ENCODE results near the gene DLGAP1.

DLGAP1 gene

GRCh38 chr18:3857544-3857943 is 597.6 kb downstream of the DLGAP1 start:
- no peaks in the 10 kb centered on the region for H3K36me3 ChIP-seq (replicated peaks in 1 of 2; ENCODE audit: control insufficient read depth in 2 of 2, insufficient read depth in 2 of 2, low read length in 2 of 2)
- no peak overlapping the region for H3K4ac ChIP-seq (ENCODE audit: low read length)
- no peaks in the 10 kb centered on the region for H3K4me1 ChIP-seq (ENCODE audit: control insufficient read depth in 2 of 2, insufficient read depth in 1 of 2, low read depth in 1 of 2, low read length in 2 of 2)
- no peak overlapping the region for H2BK120ac ChIP-seq (ENCODE audit: low read depth, low read length)
- no peak overlapping the region for H4K91ac ChIP-seq (ENCODE audit: low read depth, low read length, poor library complexity)
- no peak for DNase-seq (ENCODE audit: low spot score)
- no peaks in the 10 kb centered on the region for H3K27me3 ChIP-seq (ENCODE audit: control insufficient read depth in 3 of 3, insufficient read depth in 3 of 3, low read depth in 1 of 3, low read length in 3 of 3)
- no peak overlapping the region for H3K18ac ChIP-seq (ENCODE audit: low read length)
- H3K9ac ChIP-seq (ENCODE audit: low read depth, low read length, poor library complexity), result no peak overlapping the region
- no peak overlapping the region for H2AK5ac ChIP-seq (ENCODE audit: low read depth, low read length)
- no peak overlapping the region for H3K23ac ChIP-seq (ENCODE audit: low read depth, low read length, poor library complexity)
- H3K14ac ChIP-seq (ENCODE audit: low read length), result no peak overlapping the region
- no peak overlapping the region for H2BK5ac ChIP-seq (ENCODE audit: low read length)
- no peak overlapping the region for H3K4me2 ChIP-seq (ENCODE audit: insufficient read depth, low read length, poor library complexity, severe bottlenecking)
- no peak overlapping the region for H2AFZ ChIP-seq (ENCODE audit: low read length)
- no CpG with 5 or more reads among the region's 1 CpG for WGBS, 2 donors (ENCODE audit: extremely low coverage in 2 of 2, insufficient read length in 2 of 2, insufficient replicate concordance in 1 of 2)
- no peak overlapping the region for H3K4me3 ChIP-seq (ENCODE audit: low read length in 2 of 2)
- H4K8ac ChIP-seq (ENCODE audit: low read depth, low read length), result no peak overlapping the region
- no peak overlapping the region for H2BK12ac ChIP-seq (ENCODE audit: low read length)
- H3K79me1 ChIP-seq (ENCODE audit: low read depth, low read length), result no peaks in the 10 kb centered on the region
- H3K9me3 ChIP-seq (replicated peaks in 1 of 2; ENCODE audit: control insufficient read depth in 2 of 2, insufficient read depth in 1 of 2, low read depth in 1 of 2, low read length in 2 of 2), result no peaks in the 10 kb centered on the region
- H2BK15ac ChIP-seq (ENCODE audit: low read length), result no peak overlapping the region
- no peak overlapping the region for H3K27ac ChIP-seq (replicated peaks; ENCODE audit: low read length)

DNA sequence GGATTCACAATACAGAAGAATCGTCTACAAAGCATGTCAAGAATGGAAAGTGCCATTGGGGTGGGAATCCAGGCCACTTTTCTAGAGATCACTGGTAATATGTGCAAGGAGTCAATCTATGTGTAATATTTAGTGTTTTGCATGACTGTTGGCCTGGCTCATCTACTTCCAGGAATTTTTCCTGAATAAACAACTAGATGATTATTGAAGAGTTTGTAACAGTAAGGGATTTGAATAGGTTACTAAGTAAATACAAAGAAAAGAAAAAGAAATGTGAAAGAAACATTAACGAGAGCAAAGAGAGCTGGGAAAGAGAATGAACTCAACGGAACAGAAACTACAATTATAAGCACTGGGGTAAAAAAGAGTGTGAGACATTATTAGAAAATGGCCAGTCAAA is 599.1 kb downstream of the DLGAP1 start:
- Histone ChIP-seq H3K27ac (replicated peaks; ENCODE audit: low read length) (no peak overlapping the region), H3K14ac (ENCODE audit: low read length) (no peak overlapping the region), H2AK5ac (ENCODE audit: low read depth, low read length) (no peak overlapping the region), H3K4ac (ENCODE audit: low read length) (no peak overlapping the region), H4K91ac (ENCODE audit: low read depth, low read length, poor library complexity) (no peak overlapping the region), H3K9me3 (replicated peaks in 1 of 2; ENCODE audit: control insufficient read depth in 2 of 2, insufficient read depth in 1 of 2, low read depth in 1 of 2, low read length in 2 of 2) (no peaks in the 10 kb centered on the region), H3K23ac (ENCODE audit: low read depth, low read length, poor library complexity) (no peak overlapping the region), H3K9ac (ENCODE audit: low read depth, low read length, poor library complexity) (no peak overlapping the region), H3K36me3 (replicated peaks in 1 of 2; ENCODE audit: control insufficient read depth in 2 of 2, insufficient read depth in 2 of 2, low read length in 2 of 2) (no peaks in the 10 kb centered on the region), H3K4me3 (ENCODE audit: low read length in 2 of 2) (no peak overlapping the region), H2AFZ (ENCODE audit: low read length) (no peak overlapping the region), H4K8ac (ENCODE audit: low read depth, low read length) (no peak overlapping the region), H3K79me1 (ENCODE audit: low read depth, low read length) (no peaks in the 10 kb centered on the region), H2BK15ac (ENCODE audit: low read length) (no peak overlapping the region), H3K4me2 (ENCODE audit: insufficient read depth, low read length, poor library complexity, severe bottlenecking) (no peak overlapping the region), H2BK12ac (ENCODE audit: low read length) (no peak overlapping the region), H3K27me3 (ENCODE audit: control insufficient read depth in 3 of 3, insufficient read depth in 3 of 3, low read depth in 1 of 3, low read length in 3 of 3) (no peaks in the 10 kb centered on the region), H2BK120ac (ENCODE audit: low read depth, low read length) (no peak overlapping the region), H3K18ac (ENCODE audit: low read length) (no peak overlapping the region), H2BK5ac (ENCODE audit: low read length) (no peak overlapping the region), H3K4me1 (ENCODE audit: control insufficient read depth in 2 of 2, insufficient read depth in 1 of 2, low read depth in 1 of 2, low read length in 2 of 2) (no peaks in the 10 kb centered on the region)
- no peak for DNase-seq (ENCODE audit: low spot score)
- whole genome bisulfite sequencing, 2 donors (ENCODE audit: extremely low coverage in 2 of 2, insufficient read length in 2 of 2, insufficient replicate concordance in 1 of 2), result no CpG with 5 or more reads among the region's 3 CpGs

GRCh38 chr18:3852321-3852720 is 602.8 kb downstream of the DLGAP1 start:
- H3K27ac ChIP-seq (replicated peaks; ENCODE audit: low read length), result no peak overlapping the region
- no peak overlapping the region for H3K4me2 ChIP-seq (ENCODE audit: insufficient read depth, low read length, poor library complexity, severe bottlenecking)
- no peak overlapping the region for H4K91ac ChIP-seq (ENCODE audit: low read depth, low read length, poor library complexity)
- no peaks in the 10 kb centered on the region for H3K36me3 ChIP-seq (replicated peaks in 1 of 2; ENCODE audit: control insufficient read depth in 2 of 2, insufficient read depth in 2 of 2, low read length in 2 of 2)
- H3K4ac ChIP-seq (ENCODE audit: low read length), result no peak overlapping the region
- no CpG with 5 or more reads among the region's 2 CpGs for WGBS, 2 donors (ENCODE audit: extremely low coverage in 2 of 2, insufficient read length in 2 of 2, insufficient replicate concordance in 1 of 2)
- no peak overlapping the region for H3K18ac ChIP-seq (ENCODE audit: low read length)
- no peak overlapping the region for H3K9ac ChIP-seq (ENCODE audit: low read depth, low read length, poor library complexity)
- H3K4me3 ChIP-seq (ENCODE audit: low read length in 2 of 2), result no peak overlapping the region
- no peak for DNase-seq (ENCODE audit: low spot score)
- no peak overlapping the region for H4K8ac ChIP-seq (ENCODE audit: low read depth, low read length)
- H3K14ac ChIP-seq (ENCODE audit: low read length), result no peak overlapping the region
- H2AK5ac ChIP-seq (ENCODE audit: low read depth, low read length), result no peak overlapping the region
- no peaks in the 10 kb centered on the region for H3K79me1 ChIP-seq (ENCODE audit: low read depth, low read length)
- H2AFZ ChIP-seq (ENCODE audit: low read length), result no peak overlapping the region
- H3K23ac ChIP-seq (ENCODE audit: low read depth, low read length, poor library complexity), result no peak overlapping the region
- H2BK15ac ChIP-seq (ENCODE audit: low read length), result no peak overlapping the region
- H3K9me3 ChIP-seq (replicated peaks in 1 of 2; ENCODE audit: control insufficient read depth in 2 of 2, insufficient read depth in 1 of 2, low read depth in 1 of 2, low read length in 2 of 2), result no peaks in the 10 kb centered on the region
- H2BK12ac ChIP-seq (ENCODE audit: low read length), result no peak overlapping the region
- H2BK5ac ChIP-seq (ENCODE audit: low read length), result no peak overlapping the region
- no peaks in the 10 kb centered on the region for H3K4me1 ChIP-seq (ENCODE audit: control insufficient read depth in 2 of 2, insufficient read depth in 1 of 2, low read depth in 1 of 2, low read length in 2 of 2)
- H3K27me3 ChIP-seq (ENCODE audit: control insufficient read depth in 3 of 3, insufficient read depth in 3 of 3, low read depth in 1 of 3, low read length in 3 of 3), result no peaks in the 10 kb centered on the region
- no peak overlapping the region for H2BK120ac ChIP-seq (ENCODE audit: low read depth, low read length)

DNA sequence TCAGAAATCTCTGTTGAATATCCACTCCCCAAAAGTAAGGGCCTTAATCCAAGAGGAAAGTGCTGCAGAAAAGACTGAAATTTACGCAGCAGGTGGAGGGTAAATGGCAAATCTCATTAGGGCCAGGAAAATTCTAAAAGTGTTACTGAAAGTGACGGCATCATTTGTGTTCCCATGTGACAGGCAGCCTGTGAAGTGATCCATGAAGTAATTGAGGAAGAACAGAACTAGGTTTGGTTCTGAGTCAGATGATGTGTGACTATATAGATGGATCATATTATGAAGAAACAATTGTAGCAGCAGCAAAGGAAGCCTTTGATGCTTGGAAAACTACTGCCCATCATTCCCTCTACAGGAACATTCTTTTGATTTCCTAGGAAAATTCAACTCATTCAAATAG is 603.9 kb downstream of the DLGAP1 start:
- Histone ChIP-seq H3K14ac (ENCODE audit: low read length) (no peak overlapping the region), H3K4me2 (ENCODE audit: insufficient read depth, low read length, poor library complexity, severe bottlenecking) (no peak overlapping the region), H2BK5ac (ENCODE audit: low read length) (no peak overlapping the region), H3K79me1 (ENCODE audit: low read depth, low read length) (no peaks in the 10 kb centered on the region), H3K23ac (ENCODE audit: low read depth, low read length, poor library complexity) (no peak overlapping the region), H2BK15ac (ENCODE audit: low read length) (no peak overlapping the region), H3K4ac (ENCODE audit: low read length) (no peak overlapping the region), H3K18ac (ENCODE audit: low read length) (no peak overlapping the region), H3K27ac (replicated peaks; ENCODE audit: low read length) (no peak overlapping the region), H2BK120ac (ENCODE audit: low read depth, low read length) (no peak overlapping the region), H2AFZ (ENCODE audit: low read length) (no peak overlapping the region), H3K4me1 (ENCODE audit: control insufficient read depth in 2 of 2, insufficient read depth in 1 of 2, low read depth in 1 of 2, low read length in 2 of 2) (no peaks in the 10 kb centered on the region), H3K9me3 (replicated peaks in 1 of 2; ENCODE audit: control insufficient read depth in 2 of 2, insufficient read depth in 1 of 2, low read depth in 1 of 2, low read length in 2 of 2) (no peaks in the 10 kb centered on the region), H4K8ac (ENCODE audit: low read depth, low read length) (no peak overlapping the region), H3K27me3 (ENCODE audit: control insufficient read depth in 3 of 3, insufficient read depth in 3 of 3, low read depth in 1 of 3, low read length in 3 of 3) (no peaks in the 10 kb centered on the region), H2BK12ac (ENCODE audit: low read length) (no peak overlapping the region), H4K91ac (ENCODE audit: low read depth, low read length, poor library complexity) (no peak overlapping the region), H3K4me3 (ENCODE audit: low read length in 2 of 2) (no peak overlapping the region), H3K9ac (ENCODE audit: low read depth, low read length, poor library complexity) (no peak overlapping the region), H3K36me3 (replicated peaks in 1 of 2; ENCODE audit: control insufficient read depth in 2 of 2, insufficient read depth in 2 of 2, low read length in 2 of 2) (no peaks in the 10 kb centered on the region), H2AK5ac (ENCODE audit: low read depth, low read length) (no peak overlapping the region)
- WGBS, 2 donors (ENCODE audit: extremely low coverage in 2 of 2, insufficient read length in 2 of 2, insufficient replicate concordance in 1 of 2), result no CpG with 5 or more reads among the region's 2 CpGs
- DNase-seq (ENCODE audit: low spot score), result no peak

Measured in neuronal stem cell (in vitro differentiated cells).